Measurements from ENCODE around the gene ABCG4.
"Not testable (repeated sequence)": the region's sequence is repeated elsewhere in the genome, so short reads cannot be mapped to it uniquely, and the experiment has no call there.

Gene ABCG4

DNA sequence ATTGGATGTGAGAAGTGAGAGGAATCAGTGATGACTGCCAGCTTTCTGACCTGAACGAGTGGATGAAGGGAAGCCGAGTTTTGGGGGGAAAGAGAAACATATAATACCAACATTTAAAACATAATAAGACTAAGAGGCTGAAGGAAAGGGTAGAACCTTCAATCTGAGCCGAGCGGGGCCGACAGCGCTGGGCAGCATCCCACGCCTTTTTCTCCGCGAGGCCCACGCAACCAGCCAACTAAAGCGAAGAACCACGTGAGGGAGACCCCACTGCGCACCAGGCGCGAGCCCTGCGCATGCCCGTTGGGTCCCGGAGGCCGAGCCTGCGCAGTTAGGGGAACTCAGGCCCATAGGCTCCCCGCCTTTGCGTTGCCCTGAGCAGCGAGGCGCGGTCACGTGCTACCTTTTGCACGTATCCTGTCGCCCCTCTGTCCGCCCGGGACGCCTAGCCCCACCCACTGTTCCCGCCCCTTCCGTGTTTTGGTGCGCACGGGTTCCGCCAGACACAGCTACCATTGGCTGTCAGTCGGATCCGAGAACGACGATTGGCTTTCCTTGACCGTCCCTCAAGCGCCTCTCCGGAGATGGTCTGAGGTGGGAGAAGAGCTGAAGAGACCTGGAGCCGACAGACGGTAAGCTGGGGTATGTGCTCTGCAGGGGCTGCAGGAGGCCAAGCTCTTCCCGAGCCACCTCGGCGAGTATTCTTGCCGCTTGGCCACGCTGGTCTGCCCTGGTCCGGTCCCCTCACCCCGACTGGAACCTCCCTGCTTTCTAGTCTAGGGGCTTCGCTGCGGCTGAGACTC lies 27.6 kb upstream of the ABCG4 start, which contains the start of gene HINFP:
HINFP (plus strand) TSS at position 573 of the 803 bp plus-strand sequence. CDS start 5,365 bp downstream, outside the sequence.
- peak; percentile 94 for FAIRE-seq
- TF ChIP-seq POLR2A (IDR thresholded peaks at IDR 0.05; ENCODE audit: low read depth, low read length), result peak; percentile 64
- peak; percentile 89 for DNase-seq (ENCODE audit: insufficient read length, low spot score)

DNA sequence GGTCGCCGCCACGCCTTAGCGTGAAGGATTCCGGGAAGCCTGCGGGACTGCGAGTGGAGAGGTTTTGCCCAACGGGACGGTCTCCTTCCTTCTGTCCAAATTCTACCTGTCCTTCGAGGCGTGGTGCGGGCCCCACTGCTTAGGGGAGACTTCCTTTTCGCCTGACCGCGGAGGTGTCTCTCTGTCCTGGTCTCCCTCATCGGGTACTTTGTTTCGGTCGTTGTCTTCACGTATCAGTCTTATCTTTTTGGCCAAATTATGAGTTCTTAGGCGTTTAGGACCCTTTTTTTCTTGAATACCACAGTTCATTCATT lies 27.1 kb upstream of the ABCG4 start:
- TF ChIP-seq POLR2A (IDR thresholded peaks at IDR 0.05; ENCODE audit: low read depth, low read length), result no peak
- no peak for FAIRE-seq
- DNase-seq (ENCODE audit: insufficient read length, low spot score), result no peak

DNA sequence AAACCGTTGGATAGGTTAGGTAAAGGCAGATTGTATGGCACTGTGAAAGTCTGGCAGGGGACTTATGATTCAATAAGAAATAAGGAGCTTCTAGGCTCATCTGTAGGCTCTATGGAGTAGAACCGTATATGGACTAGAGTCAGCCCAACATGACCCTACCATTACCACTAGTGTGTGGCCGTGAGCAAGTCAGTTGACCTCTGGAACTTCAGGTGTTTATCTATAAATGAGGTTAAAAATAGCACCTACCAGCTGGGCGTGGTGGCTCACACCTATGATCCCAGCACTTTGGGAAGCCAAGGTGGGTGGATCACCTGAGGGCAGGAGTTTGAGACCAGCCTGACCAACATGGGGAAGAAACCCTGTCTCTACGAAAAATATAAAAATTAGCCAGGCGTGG lies 23.0 kb upstream of the ABCG4 start:
- DNase-seq (ENCODE audit: insufficient read length, low spot score) (no peak), FAIRE-seq (no peak)
- TF ChIP-seq POLR2A (IDR thresholded peaks at IDR 0.05; ENCODE audit: low read depth, low read length), result no peak

GRCh38 chr11:119126675-119127268 lies 22.1 kb upstream of the ABCG4 start:
- TF ChIP-seq POLR2A (IDR thresholded peaks at IDR 0.05; ENCODE audit: low read depth, low read length), result no peak
- DNase-seq (ENCODE audit: insufficient read length, low spot score) (no peak), FAIRE-seq (no peak)

DNA sequence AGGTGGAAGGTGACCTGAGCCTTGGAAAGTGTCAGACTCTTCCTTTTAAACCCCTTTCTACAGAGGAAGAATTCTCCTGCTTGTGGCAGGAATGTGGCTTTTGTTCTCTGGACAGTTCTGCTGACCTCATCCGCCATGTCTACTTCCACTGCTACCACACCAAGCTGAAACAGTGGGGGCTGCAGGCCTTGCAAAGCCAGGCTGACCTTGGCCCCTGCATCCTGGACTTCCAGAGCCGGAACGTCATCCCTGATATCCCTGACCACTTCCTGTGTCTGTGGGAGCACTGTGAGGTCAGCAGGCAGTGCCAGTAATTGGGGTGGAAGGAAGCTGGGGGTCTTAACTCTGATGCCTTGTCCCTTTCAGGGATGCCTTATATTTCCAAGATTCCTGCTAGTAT lies 18.2 kb upstream of the ABCG4 start:
- FAIRE-seq (no peak), DNase-seq (ENCODE audit: insufficient read length, low spot score) (no peak)
- no peak for TF ChIP-seq POLR2A (IDR thresholded peaks at IDR 0.05; ENCODE audit: low read depth, low read length)

GRCh38 chr11:119134389-119134978 lies 14.4 kb upstream of the ABCG4 start:
- no peak for TF ChIP-seq POLR2A (IDR thresholded peaks at IDR 0.05; ENCODE audit: low read depth, low read length)
- no peak for DNase-seq (ENCODE audit: insufficient read length, low spot score)
- no peak for FAIRE-seq

DNA sequence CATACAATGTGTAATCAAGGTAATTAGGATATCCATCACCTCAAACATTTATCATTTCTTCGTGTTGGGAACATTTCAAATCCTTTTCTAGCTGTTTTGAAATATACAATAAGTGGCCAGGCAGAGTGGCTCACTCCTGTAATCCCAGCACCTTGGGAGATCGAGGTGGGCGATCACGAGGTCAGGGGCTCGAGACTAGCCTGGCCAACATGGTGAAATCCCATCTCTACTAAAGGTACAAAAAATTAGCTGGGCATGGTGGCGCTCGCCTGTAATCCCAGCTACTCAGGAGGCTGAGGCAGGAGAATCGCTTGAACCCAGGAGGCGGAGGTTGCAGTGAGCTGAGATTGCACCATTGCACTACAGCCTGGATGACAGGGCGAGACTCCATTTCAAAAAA lies 9.6 kb upstream of the ABCG4 start:
- not testable (repeated sequence) for DNase-seq (ENCODE audit: insufficient read length, low spot score); FAIRE-seq

DNA sequence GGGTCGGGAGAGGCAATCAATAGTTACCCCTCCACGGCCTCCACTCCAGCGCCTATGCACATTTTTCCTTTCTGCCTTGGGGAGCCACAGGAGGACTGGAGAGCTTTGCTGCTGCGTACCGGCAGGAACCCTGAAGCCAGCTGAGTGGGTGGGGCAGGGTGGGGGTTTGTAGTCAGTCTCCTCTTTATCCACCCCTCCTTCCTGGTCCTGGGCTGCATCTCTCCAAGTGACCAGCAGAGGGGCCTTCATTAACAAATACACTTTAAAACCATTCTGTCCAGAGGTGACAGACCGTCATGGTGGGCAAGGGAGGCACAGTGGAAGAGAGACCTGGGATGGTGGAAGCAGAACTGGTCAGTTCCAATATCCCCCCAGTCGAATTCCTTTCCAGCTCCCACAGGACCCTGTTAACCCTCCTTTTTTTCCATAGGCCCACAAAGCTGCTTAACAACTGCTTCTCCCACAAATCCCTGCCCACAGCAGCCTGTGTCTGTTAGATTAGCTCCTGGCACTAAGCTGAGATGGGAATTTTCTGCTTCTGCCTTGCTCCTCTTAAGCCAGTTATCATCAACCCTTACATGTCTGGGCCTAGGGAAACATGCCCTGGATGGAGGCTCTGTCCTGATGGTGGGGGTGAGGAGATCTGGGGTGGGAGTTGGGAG lies 3.9 kb upstream of the ABCG4 start:
- no peak for FAIRE-seq
- TF ChIP-seq POLR2A (IDR thresholded peaks at IDR 0.05; ENCODE audit: low read depth, low read length), result no peak
- peak; percentile 83 for DNase-seq (ENCODE audit: insufficient read length, low spot score)

DNA sequence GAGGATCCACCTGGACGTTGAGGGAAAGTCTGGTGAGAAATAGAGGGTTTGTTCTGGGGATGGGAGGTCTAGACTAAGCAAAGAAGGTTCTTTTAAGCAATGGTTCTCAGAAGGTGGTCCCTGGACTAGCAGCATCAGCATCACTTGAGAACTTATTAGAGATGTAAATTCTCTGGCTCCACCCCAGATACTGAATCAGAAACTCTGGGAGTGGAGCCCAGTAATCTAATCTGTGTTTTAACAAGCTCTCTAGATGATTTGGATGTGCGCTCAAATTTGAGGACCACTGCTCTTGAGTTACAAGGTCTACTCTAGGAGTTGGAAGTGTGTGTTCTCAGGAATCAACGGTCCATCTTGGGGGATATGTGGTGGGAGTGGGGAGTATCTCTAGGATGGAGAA lies 3.3 kb upstream of the ABCG4 start:
- DNase-seq (ENCODE audit: insufficient read length, low spot score), result no peak
- no peak for FAIRE-seq
- TF ChIP-seq POLR2A (IDR thresholded peaks at IDR 0.05; ENCODE audit: low read depth, low read length), result no peak

GRCh38 chr11:119147604-119148333 lies 1.1 kb upstream of the ABCG4 start:
- DNase-seq (ENCODE audit: insufficient read length, low spot score) (no peak), FAIRE-seq (no peak)
- no peak for TF ChIP-seq POLR2A (IDR thresholded peaks at IDR 0.05; ENCODE audit: low read depth, low read length)

DNA sequence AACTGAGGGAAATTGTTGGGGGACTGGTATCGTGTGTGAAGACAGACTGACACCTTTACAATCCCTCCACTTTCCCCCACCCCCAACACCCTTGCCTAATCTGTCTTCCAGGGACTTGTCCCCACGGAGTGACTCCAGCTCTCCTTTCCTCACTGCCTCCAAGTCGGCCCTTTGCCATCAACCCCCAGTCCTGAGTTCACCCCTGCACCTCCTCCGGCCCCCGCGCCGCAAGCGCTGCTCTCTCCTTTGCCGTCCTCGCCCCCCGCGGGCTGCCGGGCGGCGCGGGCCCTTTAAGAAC lies 183 bp upstream of the ABCG4 start:
- DNase-seq (ENCODE audit: insufficient read length, low spot score) (no peak), FAIRE-seq (no peak)
- no peak for TF ChIP-seq POLR2A (IDR thresholded peaks at IDR 0.05; ENCODE audit: low read depth, low read length)

DNA sequence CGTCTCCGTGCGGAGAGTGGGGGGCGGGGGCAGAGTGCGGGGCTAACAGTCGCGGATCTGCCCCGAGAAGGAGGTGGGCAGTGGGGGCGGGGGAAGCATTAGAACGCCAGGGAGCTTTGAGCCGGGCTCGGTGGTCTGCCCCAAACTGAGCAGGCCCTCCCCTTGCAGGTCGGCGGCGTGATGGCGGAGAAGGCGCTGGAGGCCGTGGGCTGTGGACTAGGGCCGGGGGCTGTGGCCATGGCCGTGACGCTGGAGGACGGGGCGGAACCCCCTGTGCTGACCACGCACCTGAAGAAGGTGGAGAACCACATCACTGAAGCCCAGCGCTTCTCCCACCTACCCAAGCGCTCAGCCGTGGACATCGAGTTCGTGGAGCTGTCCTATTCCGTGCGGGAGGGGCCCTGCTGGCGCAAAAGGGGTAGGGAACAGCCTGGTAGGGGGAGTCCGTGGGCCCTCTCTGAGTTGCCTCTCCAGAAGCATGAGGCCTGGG lies 979 bp downstream of the ABCG4 start:
- FAIRE-seq, result no peak
- DNase-seq (ENCODE audit: insufficient read length, low spot score), result no peak
- TF ChIP-seq POLR2A (IDR thresholded peaks at IDR 0.05; ENCODE audit: low read depth, low read length), result no peak

GRCh38 chr11:119152043-119152442 lies 3.2 kb downstream of the ABCG4 start:
- no peak for TF ChIP-seq POLR2A (IDR thresholded peaks at IDR 0.05; ENCODE audit: low read depth, low read length)
- no peak for DNase-seq (ENCODE audit: insufficient read length, low spot score)
- FAIRE-seq, result no peak

- no peak for TF ChIP-seq POLR2A (IDR thresholded peaks at IDR 0.05; ENCODE audit: low read depth, low read length)
- no peak for DNase-seq (ENCODE audit: insufficient read length, low spot score)
- FAIRE-seq, result no peak
Measured at GRCh38 chr11:119152604-119153003, 3.8 kb downstream of the ABCG4 start.
